CD14-positive monocyte (primary cell): Measurements from ENCODE around the gene TSPAN5. TPM values are rescaled to one million over a fixed set of nuclear protein-coding genes. Genes with fewer than 3 reads are reported as not detected.

Experiments
- DNase-seq, 3 donors: peaks; one replicate each; pipeline ENCODE4 v3.0.0-alpha.2; 2011 to 2022
- H2AFZ ChIP-seq: 2 replicates; pipeline ENCODE4 v1.6.0; 2012; ENCODE audit warnings: mild to moderate bottlenecking, low read depth, low read length, inconsistent platforms; ENCODE audit not compliant: insufficient read depth, poor library complexity, severe bottlenecking
- H3K27ac ChIP-seq, 2 donors: 1 replicate in 1 of 2; 2 replicates in 1 of 2; pipeline ENCODE4 v1.5.1; 2012 to 2013; ENCODE audit warnings: low read length in 2 of 2, control low read depth in 1 of 2, inconsistent platforms in 1 of 2, low read depth in 1 of 2, mild to moderate bottlenecking in 1 of 2
- H3K27me3 ChIP-seq, 2 donors: one replicate each; pipeline versions ENCODE4 v1.6.0 to v1.6.1; 2011 to 2013; ENCODE audit warnings: low read length in 2 of 2; ENCODE audit not compliant: control insufficient read depth in 2 of 2, insufficient read depth in 2 of 2
- H3K36me3 ChIP-seq, 2 donors: replicated peaks in 1 of 2; 1 replicate in 1 of 2; 2 replicates in 1 of 2; pipeline versions ENCODE4 v1.5.1 to v1.6.1; 2012 to 2013; ENCODE audit warnings: low read length in 2 of 2, control low read depth in 1 of 2, inconsistent platforms in 1 of 2, mild to moderate bottlenecking in 1 of 2; ENCODE audit not compliant: insufficient read depth in 2 of 2, control insufficient read depth in 1 of 2
- H3K4me1 ChIP-seq, 2 donors: 1 replicate in 1 of 2; 2 replicates in 1 of 2; pipeline versions ENCODE4 v1.5.1 to v1.6.1; 2012 to 2013; ENCODE audit warnings: low read length in 2 of 2, control low read depth in 1 of 2, inconsistent platforms in 1 of 2, mild to moderate bottlenecking in 1 of 2, moderate library complexity in 1 of 2; ENCODE audit not compliant: insufficient read depth in 2 of 2, control insufficient read depth in 1 of 2
- H3K4me2 ChIP-seq: replicated peaks from 2 replicates; pipeline ENCODE3; 2012; ENCODE audit warnings: low read length, moderate library complexity, mild to moderate bottlenecking; ENCODE audit not compliant: poor library complexity, severe bottlenecking; ENCODE audit errors: extremely low read depth
- H3K4me3 ChIP-seq, 3 experiments: fragments of 200-600 bp in 1 of 3; sonication (generic) in 1 of 3; replicated peaks in 1 of 3; 1 replicate in 2 of 3; 2 replicates in 1 of 3; pipeline ENCODE4 v1.5.1; 2011 to 2013; ENCODE audit warnings: low read length in 3 of 3, mild to moderate bottlenecking in 3 of 3, control low read depth in 2 of 3, low read depth in 2 of 3, inconsistent platforms in 1 of 3, moderate library complexity in 1 of 3
- H3K79me2 ChIP-seq: 2 replicates; pipeline ENCODE4 v1.6.0; 2012; ENCODE audit warnings: mild to moderate bottlenecking, control low read depth, inconsistent platforms, low read length, moderate library complexity; ENCODE audit not compliant: insufficient read depth
- H3K9ac ChIP-seq: 2 replicates; pipeline ENCODE4 v1.6.0; 2017; ENCODE audit warnings: low read length, mild to moderate bottlenecking; ENCODE audit not compliant: insufficient read depth, poor library complexity, severe bottlenecking
- H3K9me3 ChIP-seq, 2 donors: replicated peaks in 1 of 2; 1 replicate in 1 of 2; 2 replicates in 1 of 2; pipeline versions ENCODE4 v1.5.1 to v1.6.1; 2012 to 2013; ENCODE audit warnings: low read length in 2 of 2, control low read depth in 1 of 2; ENCODE audit not compliant: control insufficient read depth in 1 of 2, insufficient read depth in 1 of 2
- H4K20me1 ChIP-seq: 2 replicates; pipeline ENCODE4 v1.6.0; 2012; ENCODE audit warnings: mild to moderate bottlenecking, low read length, control low read depth, moderate library complexity; ENCODE audit not compliant: insufficient read depth
- H3K27ac Mint-ChIP-seq, 7 donors: one replicate each; pipeline ENCODE4 v1.8.0; 2020; ENCODE audit warnings: mild to moderate bottlenecking in 7 of 7, mixed read lengths in 7 of 7, moderate library complexity in 6 of 7, inconsistent platforms in 2 of 7
- H3K27me3 Mint-ChIP-seq, 3 donors: one replicate each; pipeline ENCODE4 v1.8.0; 2021 to 2022; ENCODE audit warnings: low read depth in 3 of 3, mild to moderate bottlenecking in 3 of 3, mixed read lengths in 3 of 3, moderate library complexity in 3 of 3, inconsistent platforms in 1 of 3
- H3K36me3 Mint-ChIP-seq, 2 donors: one replicate each; pipeline ENCODE4 v1.8.0; 2020; ENCODE audit warnings: mixed read lengths in 2 of 2, inconsistent platforms in 1 of 2, mild to moderate bottlenecking in 1 of 2
- H3K4me1 Mint-ChIP-seq: one replicate; pipeline ENCODE4 v1.8.0; 2020; ENCODE audit warnings: mild to moderate bottlenecking, mixed read lengths
- H3K4me3 Mint-ChIP-seq, 2 donors: one replicate each; pipeline ENCODE4 v1.8.0; 2020; ENCODE audit warnings: mild to moderate bottlenecking in 2 of 2, mixed read lengths in 2 of 2, moderate library complexity in 1 of 2
- H3K9me3 Mint-ChIP-seq, 7 donors: one replicate each; pipeline ENCODE4 v1.8.0; 2020 to 2022; ENCODE audit warnings: mixed read lengths in 7 of 7, mild to moderate bottlenecking in 6 of 7, moderate library complexity in 6 of 7, inconsistent platforms in 2 of 7
- WGBS: methylation state at CpG from one replicate; pipeline ENCODE4 v1.1.5; 2013; ENCODE audit warnings: missing lambda C conversion rate; ENCODE audit not compliant: insufficient coverage; 5-methylcytosine and 5-hydroxymethylcytosine counted together
- intact Hi-C, 2 donors: fragments of 100-400 bp; cut with micrococcal nuclease; formaldehyde crosslinking; loops; one replicate each; pipeline versions ENCODE4 v1.15.0 to v1.15.1; 2023
- polyA plus RNA-seq, 3 donors: library from polyadenylated mRNA; depleted of rRNA in 1 of 3; unstranded in 2 of 3; stranded (reverse) in 1 of 3; fragments of 300-500 nt in 2 of 3; fragments of >200 nt in 1 of 3; fragmentation: Illumina TruSeq in 2 of 3; gene quantifications; 1 replicate in 2 of 3; 2 replicates in 1 of 3; pipeline ENCODE4 v1.2.3, GENCODE V29; 2012 to 2021
- TF ChIP-seq, protein P1 (sequence below): fragments of 200-600 bp; IDR thresholded peaks from one replicate; pipeline ENCODE4 v1.8.0; 2022; ENCODE audit warnings: antibody characterized with exemption, mild to moderate bottlenecking

Gene TSPAN5
- polyA plus RNA-seq, 3 donors: 0.09 to 1.1 (median 0.13) TPM

DNA sequence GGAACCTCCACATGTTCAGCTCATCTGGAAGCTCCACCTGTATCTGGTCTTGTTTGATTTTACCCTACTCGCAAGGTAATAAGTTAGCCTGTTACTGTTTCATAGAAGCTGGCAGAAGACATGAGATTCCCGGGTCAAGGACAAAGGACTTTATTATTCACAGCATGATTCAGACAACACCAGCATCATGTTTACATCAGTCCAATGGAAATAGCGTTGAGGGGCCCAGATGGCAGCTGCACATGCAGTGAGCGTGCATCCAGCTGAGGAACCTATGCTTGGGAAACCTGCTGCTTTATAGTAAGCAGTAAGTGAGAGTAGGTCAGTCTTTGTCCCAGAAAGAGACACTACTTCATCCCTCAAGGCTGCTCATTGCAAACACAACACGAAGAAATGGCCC, 19.8 kb downstream of the TSPAN5 start:
- Histone ChIP-seq H3K4me2 (no peak overlapping the region), H3K9ac (no peak overlapping the region), H3K79me2 (no peaks in the 10 kb centered on the region), H3K4me1 (no peaks in the 10 kb centered on the region), H4K20me1 (no peaks in the 10 kb centered on the region), H3K9me3 (no peaks in the 10 kb centered on the region), H3K4me3 (no peak overlapping the region), H3K36me3 (no peaks in the 10 kb centered on the region), H2AFZ (no peak overlapping the region), H3K27me3 (no peaks in the 10 kb centered on the region), H3K27ac (no peak overlapping the region)
- peaks cover 0 to 4% (median 2%) of the 10 kb centered on the region in 7 donors for H3K9me3 Mint-ChIP-seq
- no peaks in the 10 kb centered on the region for H3K4me1 Mint-ChIP-seq
- TF ChIP-seq, protein P1, sequence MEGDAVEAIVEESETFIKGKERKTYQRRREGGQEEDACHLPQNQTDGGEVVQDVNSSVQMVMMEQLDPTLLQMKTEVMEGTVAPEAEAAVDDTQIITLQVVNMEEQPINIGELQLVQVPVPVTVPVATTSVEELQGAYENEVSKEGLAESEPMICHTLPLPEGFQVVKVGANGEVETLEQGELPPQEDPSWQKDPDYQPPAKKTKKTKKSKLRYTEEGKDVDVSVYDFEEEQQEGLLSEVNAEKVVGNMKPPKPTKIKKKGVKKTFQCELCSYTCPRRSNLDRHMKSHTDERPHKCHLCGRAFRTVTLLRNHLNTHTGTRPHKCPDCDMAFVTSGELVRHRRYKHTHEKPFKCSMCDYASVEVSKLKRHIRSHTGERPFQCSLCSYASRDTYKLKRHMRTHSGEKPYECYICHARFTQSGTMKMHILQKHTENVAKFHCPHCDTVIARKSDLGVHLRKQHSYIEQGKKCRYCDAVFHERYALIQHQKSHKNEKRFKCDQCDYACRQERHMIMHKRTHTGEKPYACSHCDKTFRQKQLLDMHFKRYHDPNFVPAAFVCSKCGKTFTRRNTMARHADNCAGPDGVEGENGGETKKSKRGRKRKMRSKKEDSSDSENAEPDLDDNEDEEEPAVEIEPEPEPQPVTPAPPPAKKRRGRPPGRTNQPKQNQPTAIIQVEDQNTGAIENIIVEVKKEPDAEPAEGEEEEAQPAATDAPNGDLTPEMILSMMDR: no peak
- no peak overlapping the region for H3K27ac Mint-ChIP-seq
- WGBS: 71% methylated on average over 1 of the region's 5 CpGs
- H3K4me3 Mint-ChIP-seq: no peak overlapping the region
- no peaks in the 10 kb centered on the region for H3K36me3 Mint-ChIP-seq
- H3K27me3 Mint-ChIP-seq: peaks cover 0 to 2% (median 0%) of the 10 kb centered on the region in 3 donors
- DNase-seq: no peak
- intact Hi-C loops: no loop called here

DNA sequence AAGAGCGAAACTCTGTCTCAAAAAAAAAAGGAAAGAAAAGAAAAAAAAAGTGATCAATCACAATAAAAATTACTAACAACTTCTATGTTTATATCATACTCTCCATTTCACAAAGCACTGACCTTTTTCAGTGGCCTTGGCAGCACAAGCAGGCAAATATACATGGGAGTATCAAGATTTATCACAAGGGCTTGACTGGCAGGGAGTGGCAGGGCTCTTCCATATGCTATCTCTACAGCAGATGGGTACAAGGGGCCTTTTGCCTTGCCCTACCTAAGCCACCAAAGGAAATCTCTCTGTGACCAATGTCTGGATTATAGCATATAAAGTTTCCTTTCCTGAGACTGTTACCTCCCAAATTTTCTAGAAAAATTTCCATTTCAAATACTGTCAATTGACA, 24.4 kb downstream of the TSPAN5 start:
- Histone ChIP-seq H3K4me2 (no peak overlapping the region), H3K4me1 (no peaks in the 10 kb centered on the region), H3K27me3 (no peaks in the 10 kb centered on the region), H3K9me3 (no peaks in the 10 kb centered on the region), H3K27ac (no peak overlapping the region), H3K4me3 (no peak overlapping the region), H2AFZ (no peak overlapping the region), H4K20me1 (no peaks in the 10 kb centered on the region), H3K9ac (no peak overlapping the region), H3K36me3 (no peaks in the 10 kb centered on the region), H3K79me2 (no peaks in the 10 kb centered on the region)
- intact Hi-C loops: no loop called here
- H3K36me3 Mint-ChIP-seq: no peaks in the 10 kb centered on the region
- TF ChIP-seq, protein P1: no peak
- peaks cover 0 to 2% (median 0%) of the 10 kb centered on the region in 3 donors for H3K27me3 Mint-ChIP-seq
- no peaks in the 10 kb centered on the region for H3K4me1 Mint-ChIP-seq
- H3K4me3 Mint-ChIP-seq: no peak overlapping the region
- WGBS: no CpG with 5 or more reads among the region's 1 CpG
- H3K27ac Mint-ChIP-seq: no peak overlapping the region
- DNase-seq: no peak
- peaks cover 0 to 15% (median 4%) of the 10 kb centered on the region in 7 donors for H3K9me3 Mint-ChIP-seq
